Measurements from ENCODE around the gene TRMT2A.

The TRMT2A gene

DNA sequence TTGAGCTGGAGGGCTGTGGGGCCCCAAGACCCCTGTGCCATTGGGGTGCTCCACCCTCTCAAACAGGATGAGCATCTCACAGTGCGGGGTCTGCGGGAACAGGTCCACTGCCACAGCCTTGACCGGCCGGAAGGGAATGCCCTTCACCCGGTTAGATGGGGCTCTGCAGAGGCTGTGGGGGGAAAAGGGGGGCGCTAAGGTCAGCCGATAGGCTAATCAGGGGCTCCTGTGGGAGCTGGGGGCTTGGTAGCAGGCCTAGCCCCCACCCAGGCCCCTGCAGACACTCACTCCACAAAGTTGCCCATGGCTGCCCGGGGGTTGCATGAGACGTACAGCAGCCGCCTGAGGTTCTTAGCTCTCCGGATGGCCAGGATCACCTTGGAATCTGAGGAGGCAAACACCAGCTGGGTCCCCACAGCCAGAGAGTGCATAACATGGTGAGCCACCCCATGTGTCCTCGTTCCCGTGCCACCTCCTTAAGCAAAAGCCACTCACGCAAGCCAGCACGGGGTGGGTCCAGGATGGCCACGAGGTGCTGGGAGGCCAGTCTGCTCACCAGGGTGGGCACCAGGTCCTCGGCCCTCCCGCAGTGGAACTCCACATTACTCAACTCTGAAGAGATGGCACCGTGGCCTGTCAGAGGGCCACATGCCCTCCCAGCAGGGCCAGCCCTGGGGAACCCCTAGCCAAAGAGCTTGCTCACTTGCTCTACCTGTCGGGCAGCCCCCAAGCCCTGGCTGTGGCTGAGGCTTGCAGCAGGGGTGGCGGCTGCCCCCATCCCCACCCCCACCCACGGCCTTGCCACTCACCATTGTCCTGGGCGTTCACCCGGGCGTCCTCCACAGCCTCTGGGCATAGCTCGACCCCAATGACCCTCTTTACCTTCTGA, 4.2 kb downstream of the TRMT2A start:
- no peak for DNase-seq (ENCODE audit: low read depth)
- H3K4me3 ChIP-seq (ENCODE audit: low read depth, low read length): no peak overlapping the region
- TF ChIP-seq, protein P1, sequence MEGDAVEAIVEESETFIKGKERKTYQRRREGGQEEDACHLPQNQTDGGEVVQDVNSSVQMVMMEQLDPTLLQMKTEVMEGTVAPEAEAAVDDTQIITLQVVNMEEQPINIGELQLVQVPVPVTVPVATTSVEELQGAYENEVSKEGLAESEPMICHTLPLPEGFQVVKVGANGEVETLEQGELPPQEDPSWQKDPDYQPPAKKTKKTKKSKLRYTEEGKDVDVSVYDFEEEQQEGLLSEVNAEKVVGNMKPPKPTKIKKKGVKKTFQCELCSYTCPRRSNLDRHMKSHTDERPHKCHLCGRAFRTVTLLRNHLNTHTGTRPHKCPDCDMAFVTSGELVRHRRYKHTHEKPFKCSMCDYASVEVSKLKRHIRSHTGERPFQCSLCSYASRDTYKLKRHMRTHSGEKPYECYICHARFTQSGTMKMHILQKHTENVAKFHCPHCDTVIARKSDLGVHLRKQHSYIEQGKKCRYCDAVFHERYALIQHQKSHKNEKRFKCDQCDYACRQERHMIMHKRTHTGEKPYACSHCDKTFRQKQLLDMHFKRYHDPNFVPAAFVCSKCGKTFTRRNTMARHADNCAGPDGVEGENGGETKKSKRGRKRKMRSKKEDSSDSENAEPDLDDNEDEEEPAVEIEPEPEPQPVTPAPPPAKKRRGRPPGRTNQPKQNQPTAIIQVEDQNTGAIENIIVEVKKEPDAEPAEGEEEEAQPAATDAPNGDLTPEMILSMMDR (IDR thresholded peaks at IDR 0.05; ENCODE audit: low read depth, low read length, missing control alignments): no peak

DNA sequence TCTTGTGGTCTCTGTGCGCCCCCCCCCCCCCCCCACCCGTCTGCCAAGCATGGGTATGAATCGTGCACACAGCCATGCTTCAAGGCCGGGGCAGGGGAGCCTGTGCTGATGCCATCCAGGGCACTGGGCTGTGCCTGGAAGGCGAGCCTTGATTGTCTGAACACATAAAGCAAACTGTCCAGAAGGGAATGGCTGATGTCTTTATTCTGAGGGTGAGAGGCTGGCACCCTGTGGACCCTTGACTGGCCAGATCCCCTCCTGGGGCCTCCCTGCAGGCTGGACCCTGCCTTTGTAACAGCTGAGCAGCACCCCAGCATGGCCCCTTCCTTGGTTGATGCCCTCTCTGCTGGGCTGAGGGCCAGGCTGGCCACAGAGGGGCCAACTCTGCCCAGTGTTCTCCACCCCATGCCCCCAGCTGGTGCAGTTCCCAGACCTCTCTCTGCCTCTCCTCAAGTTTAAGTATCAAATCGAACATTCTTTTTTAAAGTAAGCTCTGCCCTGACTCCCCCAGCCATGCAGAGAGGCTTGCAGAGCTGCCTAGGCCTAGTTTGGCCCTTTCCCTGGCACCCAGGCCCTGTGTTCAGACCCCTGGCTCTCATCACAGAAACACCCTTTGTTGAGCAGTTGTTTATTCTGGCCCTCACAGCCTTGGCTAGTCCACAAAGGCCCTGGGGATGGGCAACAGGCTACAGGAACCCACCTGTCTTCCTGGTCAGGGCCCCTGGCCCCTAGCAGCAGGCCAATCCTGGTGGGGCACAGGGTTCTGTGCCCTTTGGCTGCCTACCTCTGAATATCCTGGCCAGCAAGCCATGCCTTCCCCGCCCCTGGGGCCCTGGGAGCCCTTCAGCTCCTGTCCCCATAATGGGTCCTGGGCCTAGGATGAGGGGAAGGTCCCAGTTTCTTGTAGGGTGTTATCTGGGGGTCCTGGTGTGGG, 5.1 kb downstream of the TRMT2A start:
- TF ChIP-seq, protein P1 (IDR thresholded peaks at IDR 0.05; ENCODE audit: low read depth, low read length, missing control alignments): no peak
- no peak overlapping the region for H3K4me3 ChIP-seq (ENCODE audit: low read depth, low read length)
- DNase-seq (ENCODE audit: low read depth): no peak

DNA sequence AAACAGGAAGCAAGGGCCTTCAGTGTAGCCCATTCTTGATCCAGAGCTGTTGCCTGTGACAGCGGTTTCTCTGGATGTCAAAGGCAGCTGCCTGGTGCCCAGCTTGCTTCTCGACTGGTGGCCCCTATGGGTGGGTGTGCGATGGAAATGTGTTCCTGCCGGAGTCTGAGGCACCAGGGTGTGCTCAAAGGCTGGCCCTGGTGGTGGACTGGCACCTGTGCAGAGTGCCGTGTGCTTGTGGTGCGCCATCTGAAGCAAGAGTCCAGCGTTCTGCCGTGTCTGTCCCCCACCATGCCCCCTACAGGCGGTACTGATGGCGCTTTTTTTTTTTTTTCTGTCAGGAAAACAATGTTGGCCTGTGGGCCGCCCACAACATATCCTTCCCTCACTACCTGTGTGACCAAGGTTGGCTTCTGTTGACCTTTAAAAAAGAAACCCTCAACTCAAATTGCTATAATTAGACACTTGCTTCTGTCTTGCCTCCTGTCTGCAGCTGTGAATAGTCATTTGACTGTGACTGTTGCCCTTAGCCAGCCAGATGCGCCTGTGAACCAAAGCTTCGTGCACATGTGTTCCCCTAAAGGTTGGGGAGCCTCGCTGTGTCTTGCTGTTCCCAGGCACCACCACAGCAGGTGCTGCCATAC, 5.9 kb downstream of the TRMT2A start:
- no peak overlapping the region for H3K4me3 ChIP-seq (ENCODE audit: low read depth, low read length)
- DNase-seq (ENCODE audit: low read depth): no peak
- TF ChIP-seq, protein P1 (IDR thresholded peaks at IDR 0.05; ENCODE audit: low read depth, low read length, missing control alignments): peak; percentile 58

DNA sequence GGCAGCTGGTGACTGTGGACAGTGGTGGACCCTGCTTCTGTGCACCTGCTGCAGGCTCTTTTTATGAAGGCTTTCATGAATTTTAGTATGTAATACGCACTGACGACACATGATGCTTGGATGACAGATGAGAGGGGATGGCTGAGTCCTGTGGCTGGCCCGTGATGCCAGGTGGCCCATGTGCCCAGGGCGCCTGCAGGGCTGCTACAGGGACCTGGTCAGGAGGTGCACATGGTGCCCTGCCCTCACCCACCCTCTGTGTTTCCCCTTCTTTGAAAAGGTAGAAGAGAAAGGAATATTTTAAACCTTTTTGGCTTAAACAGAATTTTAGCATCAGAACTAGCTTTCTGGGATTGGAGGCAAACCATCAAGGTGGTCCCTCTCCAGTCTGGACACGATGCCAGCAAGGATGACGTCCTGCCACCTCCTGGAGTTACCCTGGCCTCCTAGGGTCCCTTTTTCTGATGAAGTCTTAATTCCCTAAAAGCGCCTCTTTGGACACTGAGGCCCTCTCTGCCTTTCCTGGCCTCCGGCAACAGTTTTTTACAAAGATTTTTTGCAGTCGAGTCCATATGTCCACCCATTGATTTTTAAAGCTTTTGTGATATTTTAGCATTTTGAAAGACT, 6.6 kb downstream of the TRMT2A start:
- TF ChIP-seq, protein P1 (IDR thresholded peaks at IDR 0.05; ENCODE audit: low read depth, low read length, missing control alignments): no peak
- DNase-seq (ENCODE audit: low read depth): no peak
- H3K4me3 ChIP-seq (ENCODE audit: low read depth, low read length): no peak overlapping the region

DNA sequence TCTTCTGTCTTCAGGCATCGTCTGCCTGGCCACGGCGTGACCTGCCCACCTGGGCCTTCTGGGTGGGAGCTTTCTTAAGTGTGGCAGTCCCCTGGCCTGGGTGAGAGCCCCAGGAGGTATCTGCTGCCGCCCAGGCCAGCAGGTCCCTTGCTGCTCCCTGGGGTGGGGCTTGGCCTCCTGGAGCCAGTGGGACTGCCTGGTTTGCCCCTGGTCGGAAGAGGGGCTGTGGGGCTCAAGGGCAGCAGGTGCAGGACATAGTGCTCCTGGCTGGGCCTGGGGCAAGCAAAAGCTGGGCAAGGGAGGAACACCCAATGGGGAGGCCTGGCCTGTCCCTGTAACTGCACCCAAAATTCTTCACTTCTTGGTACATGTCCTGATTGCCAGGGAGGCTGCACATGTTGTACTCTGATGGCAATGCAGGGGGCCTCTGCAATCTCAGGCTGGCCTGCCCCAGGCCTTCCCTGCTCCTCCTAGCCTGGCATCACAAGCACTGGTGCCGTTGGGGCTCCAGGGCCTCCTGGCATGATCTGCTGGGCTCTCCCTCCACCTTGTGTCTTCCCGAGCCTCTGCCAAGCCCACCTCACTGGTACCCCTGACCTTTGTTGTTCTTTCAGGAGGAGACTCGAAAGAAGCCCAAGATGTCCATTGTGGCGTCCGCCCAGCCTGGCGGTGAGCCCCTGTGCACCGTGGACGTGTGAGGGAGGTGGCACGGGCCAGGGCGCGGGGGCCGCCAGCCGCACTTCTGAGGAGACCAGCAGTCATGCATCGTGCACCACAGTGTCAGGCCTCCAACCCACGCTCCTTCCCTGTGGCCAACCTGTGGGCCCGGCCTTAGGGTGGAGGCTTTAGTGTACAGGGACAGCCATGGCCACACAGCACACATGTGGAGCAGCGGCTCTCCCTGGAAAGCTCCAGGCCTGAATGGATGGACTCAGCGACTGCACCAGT, 7.3 kb downstream of the TRMT2A start:
- DNase-seq (ENCODE audit: low read depth): no peak
- TF ChIP-seq, protein P1 (IDR thresholded peaks at IDR 0.05; ENCODE audit: low read depth, low read length, missing control alignments): no peak
- no peak overlapping the region for H3K4me3 ChIP-seq (ENCODE audit: low read depth, low read length)

Measured in GM12864 (cell line).